Hematopoietic multipotent progenitor cell treated with erythropoietin and hydrocortisone succinate and interleukin-3 and kit ligand, for 8 days (in vitro differentiated cells): ENCODE data around the gene MYBPH.
A peak's percentile ranks its signal among the peaks of the same experiment; 100 is the strongest.

Experiments
- DNase-seq: peaks from one replicate; pipeline ENCODE4 v3.0.0-alpha.2; 2015

The MYBPH gene

GRCh38 chr1:203165101-203165799 lies 10.4 kb downstream of the MYBPH start:
- no peak for DNase-seq

DNA sequence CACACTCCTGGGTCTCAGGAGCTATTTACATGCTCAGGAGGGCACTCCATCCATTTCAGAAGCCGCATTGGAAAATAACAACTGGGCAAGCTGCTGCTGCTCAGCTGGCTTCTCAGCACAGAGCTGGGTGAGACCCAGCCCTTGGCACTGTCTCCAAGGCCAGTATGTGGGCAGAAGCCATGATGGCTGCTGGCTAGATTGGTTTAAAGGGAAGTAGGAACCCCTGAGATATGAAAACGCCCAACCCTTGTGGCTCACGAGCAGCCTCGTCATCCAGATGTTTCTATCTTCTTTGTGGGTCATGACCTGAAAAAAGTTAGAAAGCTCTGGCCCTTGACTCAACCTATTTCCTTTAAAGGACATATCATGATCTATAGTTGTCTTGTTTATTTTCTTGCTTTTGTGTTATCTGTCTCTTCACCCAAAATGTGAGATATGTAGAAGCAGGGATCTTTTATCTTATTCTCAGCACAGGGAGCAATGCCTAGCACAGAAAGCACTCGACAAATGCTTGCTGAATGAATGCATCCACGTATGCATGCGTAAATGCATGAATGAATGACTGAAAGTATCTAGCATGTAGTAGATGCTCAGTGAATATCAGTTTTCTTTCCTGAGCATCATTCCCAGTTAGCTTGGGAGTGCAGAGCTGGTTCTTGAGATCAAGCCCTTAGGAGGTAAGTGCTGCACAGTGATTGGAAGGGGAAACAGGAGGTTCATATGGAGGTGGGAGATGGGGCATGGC lies 11.6 kb downstream of the MYBPH start:
- DNase-seq: peak; percentile 12

- no peak for DNase-seq
Observed at GRCh38 chr1:203162403-203162802, 13.2 kb downstream of the MYBPH start.

DNA sequence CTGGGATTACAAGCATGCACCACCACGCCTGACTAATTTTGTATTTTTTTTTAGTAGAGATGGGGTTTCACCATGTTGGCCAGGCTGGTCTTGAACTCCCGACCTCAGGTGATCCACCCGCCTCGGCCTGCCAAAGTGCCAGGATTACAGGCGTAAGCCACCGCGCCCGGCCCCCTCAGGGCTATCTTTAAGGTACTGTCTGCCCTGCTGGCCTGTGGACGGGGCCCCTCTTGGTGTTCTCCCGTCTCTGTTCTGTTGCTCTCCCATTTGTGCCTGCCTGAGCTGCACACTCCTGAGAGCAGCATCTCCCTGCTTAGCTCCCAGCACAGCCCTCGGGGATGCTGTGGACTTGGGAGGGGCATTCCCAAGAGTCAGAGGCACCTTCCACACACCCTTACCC lies 13.9 kb downstream of the MYBPH start:
- DNase-seq: no peak

GRCh38 chr1:203161175-203161574 lies 14.5 kb downstream of the MYBPH start:
- DNase-seq: no peak

- no peak for DNase-seq
Observed at GRCh38 chr1:203159844-203160243, 15.8 kb downstream of the MYBPH start.

GRCh38 chr1:203158960-203159665 lies 16.5 kb downstream of the MYBPH start:
- no peak for DNase-seq

DNA sequence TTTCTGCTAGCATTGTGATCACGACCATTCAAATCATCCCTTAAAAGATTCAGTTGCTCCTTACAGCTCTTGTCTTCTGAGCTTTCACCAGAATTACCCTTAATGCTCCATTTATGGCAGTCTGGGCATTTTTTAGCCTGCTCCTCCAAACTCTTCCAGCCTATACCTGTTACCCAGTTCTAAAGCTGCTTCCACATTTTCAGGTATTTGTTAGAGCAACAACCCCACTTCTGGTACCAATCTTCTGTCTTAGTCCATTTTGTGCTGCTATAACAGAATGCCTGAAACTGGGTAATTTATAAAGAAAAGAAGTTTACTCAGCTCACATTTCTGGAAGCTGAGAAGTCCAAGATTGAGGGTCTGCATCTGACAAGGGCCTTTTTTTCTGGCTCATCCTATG lies 17.2 kb downstream of the MYBPH start:
- DNase-seq: no peak

- DNase-seq: no peak
Observed at GRCh38 chr1:203156280-203156679, 19.3 kb downstream of the MYBPH start.

DNA sequence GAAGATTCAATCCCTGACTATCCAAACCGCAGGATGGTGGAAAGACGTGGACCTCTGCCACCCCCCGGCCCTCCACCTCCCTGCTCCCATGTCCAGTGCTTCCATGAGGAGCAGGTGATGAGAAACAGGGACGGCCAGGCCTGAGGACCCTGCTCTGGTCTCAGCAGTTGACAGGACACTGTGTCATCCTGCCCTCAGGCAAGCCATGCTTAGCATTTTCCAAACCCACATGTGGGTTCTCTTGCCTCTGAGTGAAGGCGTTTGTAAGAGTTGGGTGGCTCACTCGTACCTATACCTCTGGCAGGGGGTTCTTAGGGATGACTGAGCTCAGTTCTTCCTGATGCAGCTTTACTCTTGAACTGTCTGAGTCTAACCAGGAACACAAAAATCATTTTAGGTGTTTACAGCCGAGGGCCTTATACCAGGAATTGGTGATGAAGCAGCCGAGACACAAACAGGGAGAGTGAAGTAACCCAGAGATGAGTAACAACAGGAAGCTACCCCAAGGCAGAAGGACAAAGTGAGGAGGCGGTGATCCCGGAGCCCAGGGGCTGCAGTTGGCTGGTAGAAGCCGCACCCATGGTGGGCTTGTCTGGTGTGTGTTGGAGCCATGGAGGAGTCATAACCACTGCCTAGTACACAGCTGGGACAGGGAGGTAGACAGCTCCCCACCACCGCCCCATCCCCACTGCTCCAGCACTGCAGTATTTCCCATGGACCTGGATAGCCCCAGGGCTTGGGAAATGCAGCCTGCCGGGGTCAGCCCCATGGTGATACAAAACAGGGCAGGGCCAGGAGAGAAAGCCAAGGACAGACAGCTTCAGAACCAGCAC lies 21.4 kb downstream of the MYBPH start:
- DNase-seq: no peak

DNA sequence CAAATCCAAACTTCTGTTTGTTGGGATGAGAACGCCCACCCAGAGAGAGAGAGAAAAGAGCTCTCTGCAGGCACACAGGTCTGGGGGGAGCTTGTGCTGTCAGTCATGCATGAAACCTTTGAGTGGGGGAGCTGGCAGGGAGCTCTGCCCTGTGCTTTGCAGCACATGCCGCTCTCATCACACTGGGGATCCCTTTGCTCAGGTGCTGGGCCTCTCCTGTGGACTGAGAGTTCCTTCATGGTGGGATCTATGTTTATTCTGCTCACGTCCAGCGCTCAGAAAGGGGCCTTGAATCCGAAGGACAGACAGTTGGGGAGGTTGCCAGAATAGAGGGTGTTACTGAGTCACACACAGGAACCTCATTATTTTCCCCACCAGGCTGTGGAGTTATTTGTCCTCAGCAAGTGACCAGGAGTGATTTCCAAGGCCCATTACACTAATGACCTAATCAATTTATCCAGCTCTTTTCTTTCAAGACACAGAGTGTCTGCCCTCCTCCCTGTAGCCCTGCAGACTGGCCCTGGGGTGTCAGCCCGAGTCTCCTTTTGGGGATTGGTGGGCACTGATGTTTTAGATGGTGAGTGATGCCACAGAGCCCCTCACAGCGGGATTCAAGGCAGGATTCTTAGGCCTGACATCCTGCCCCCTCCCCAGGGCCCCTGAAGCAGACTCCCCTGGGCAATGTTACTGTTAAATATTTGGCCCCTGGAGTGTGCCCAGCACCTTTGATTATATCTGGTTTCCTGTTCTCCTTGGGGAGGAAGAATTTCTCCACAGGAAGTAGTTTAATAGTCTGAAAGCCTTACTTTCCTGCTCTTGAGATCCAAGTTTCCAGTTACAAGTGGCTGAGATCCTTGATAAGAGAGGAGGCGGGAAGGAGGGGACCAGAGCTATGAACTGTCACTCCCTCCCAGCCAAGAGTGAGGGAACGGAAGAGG lies 22.3 kb downstream of the MYBPH start:
- no peak for DNase-seq

GRCh38 chr1:203152158-203153034 lies 23.2 kb downstream of the MYBPH start:
- DNase-seq: no peak

DNA sequence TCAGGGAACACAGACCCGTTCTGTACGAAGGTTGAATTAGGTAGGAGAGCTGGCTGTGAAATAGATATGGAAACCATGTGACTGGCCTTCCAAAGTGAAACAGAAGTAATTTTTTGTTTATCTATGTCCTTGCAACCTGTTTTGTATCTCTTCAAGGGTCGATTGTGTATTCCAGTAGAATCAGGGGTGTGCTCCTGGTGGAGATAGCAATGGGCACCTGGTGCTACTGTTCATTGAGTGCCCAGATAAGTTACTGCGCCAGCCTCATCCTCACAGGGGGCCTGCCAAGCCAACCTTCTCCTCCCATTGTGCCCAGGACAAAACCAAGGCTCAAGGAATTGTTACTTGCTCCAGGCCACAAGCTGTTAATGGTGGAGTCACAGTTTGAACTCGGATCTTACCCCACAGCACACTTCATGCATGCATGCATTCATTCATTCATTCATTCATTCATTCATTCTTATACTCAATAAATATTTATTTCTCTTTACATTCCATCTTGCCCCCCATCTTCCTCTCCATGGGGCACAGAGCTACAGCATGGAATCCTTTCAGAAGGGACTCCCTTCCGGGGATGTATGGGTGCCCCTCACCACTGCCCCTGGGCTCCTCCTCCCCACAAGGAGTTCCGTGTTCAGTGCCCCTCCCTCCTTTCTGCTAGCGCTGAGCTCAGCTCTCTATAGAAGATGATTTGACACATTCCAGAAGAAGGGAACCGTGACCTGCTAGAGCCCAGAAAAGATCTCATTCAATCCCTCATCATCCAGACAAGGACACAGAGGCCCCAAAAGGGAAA lies 24.1 kb downstream of the MYBPH start:
- DNase-seq: peak; percentile 9

DNA sequence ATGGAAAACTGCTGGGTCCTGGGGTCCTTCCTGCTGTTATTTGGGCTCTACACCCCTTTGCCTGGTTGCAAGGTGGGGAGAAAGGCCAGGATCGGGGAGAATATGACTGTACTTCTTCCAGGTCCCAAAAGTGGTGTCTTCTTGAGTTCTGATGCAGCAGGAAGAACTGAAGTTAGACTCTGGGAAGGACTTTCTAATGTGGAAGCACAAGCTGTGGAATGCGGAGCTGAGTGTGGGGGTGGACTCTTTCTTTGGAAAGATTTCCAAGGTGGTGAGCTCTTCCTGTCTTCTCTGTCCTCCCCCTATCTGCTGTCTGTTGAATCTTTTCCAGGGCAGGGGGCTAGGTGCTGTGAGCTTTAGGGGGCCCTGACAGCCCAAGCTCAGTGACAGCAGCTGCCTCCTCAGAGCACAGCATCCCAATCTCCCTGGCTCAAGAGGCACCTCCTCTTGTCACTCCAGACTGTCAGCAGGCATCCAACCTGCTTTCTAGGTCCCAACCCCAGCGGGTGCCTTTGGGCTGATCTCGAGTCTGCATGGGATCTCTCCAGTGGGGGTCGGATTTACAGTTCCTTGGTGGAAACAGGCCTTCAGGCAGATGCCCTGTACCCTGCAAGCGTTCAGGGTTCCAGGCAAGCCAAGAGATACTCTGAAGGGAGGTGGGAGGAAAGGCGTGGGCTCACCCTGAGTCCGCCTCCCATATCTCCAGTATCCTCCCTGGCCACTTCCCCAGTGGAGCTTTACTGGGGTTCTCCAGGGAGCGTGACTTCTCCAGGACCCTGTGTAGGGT lies 24.9 kb downstream of the MYBPH start:
- no peak for DNase-seq

DNA sequence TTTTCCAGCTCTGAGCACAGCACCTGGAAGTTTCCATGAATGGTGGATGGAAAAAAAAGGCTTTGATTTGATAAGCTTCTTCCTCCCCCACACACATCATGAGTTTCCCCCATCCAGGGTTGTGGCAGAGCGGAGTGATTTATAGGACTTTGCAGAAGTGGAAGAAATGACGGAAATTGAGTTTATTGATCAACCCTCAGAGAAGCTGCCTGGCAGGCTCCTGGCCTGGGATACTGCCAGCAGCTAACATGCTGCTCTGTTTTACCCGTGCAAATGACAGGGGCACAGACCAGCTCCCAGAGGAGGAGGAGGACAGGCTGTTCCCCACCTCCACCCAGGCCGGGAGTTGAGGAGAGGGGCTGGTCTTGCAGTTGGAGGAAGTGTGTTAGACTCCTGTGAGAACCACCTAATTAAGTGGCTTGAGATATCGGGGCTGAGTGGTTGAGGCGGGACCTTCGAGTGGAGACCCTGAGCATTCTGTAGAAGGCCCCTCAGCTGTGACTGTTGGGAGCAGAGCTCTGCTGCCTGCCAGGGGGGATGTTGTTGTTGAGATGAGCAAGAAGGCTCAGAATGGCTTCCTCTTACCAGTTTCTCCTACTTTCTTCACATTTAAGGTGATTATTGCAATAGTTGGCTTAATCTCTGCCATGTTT lies 26.3 kb downstream of the MYBPH start:
- no peak for DNase-seq

DNA sequence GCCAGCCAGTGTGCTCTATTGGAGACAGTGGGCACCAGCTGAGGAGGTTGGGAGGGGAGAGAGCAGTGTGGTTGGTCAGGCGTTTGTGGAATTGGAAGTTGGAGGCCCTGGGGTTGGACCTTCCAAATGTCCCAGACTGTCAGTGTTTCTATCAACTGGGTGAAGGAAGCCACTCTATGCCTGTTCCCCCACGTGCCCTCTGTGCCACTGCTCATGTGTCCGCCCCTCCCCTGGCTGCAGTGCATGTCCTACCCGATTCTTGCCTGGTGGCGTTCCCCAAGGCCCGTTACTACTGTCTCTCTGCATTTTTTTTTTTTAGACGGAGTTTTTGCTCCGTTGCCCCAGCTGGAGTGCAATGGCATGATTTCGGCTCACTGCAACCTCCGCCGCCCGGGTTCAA lies 27.0 kb downstream of the MYBPH start:
- DNase-seq: no peak

GRCh38 chr1:203148127-203148526 lies 27.5 kb downstream of the MYBPH start:
- no peak for DNase-seq

DNA sequence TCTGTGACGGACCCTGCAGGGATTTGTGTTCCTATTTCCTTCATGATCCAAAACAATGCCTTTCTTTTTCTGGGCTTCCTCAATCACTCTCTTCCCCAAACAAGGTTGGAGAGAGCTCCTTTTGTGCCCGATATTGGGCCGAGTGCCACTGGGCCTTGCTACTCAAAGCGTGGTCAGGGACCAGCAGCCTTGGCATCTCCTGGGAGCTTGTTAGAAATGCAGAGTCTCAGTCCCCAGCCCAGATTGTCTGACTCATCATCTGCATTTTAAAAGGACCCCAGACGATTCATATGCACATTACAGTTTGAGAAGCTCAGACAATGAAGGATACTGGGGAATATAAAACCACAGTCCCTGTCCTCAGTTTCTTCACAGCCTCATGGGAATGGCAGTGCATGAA lies 28.2 kb downstream of the MYBPH start:
- no peak for DNase-seq

DNA sequence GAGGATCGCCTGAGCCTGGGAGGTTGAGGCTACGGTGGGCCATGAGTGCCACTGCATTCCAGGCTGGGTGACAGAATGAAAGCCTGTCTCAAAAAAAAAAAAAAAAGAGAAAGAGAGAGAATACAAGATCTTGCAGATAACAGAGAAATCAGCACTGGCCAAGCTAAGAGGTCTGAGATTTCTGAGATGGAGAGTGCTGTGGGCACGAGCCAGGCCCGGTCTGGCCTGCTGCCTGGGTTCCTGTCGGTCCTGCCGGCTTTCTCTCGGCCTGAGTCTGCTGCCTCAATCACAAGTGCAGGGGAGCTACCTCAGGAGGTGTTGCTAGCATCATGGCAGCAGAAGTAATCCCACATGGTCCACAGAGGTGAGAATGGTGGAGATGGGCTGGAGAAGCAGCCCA lies 29.1 kb downstream of the MYBPH start:
- DNase-seq: no peak
